NCI-H1092 (cell line): ENCODE data around the gene CENPVL2.
"Not testable (repeated sequence)": the region's sequence is repeated elsewhere in the genome, so short reads cannot be mapped to it uniquely, and the experiment has no call there.

ENCODE experiments used
- DNase-seq: peaks from one replicate; lab custom pipeline; 2025; lab: John Stamatoyannopoulos, UW

CENPVL2 gene

DNA sequence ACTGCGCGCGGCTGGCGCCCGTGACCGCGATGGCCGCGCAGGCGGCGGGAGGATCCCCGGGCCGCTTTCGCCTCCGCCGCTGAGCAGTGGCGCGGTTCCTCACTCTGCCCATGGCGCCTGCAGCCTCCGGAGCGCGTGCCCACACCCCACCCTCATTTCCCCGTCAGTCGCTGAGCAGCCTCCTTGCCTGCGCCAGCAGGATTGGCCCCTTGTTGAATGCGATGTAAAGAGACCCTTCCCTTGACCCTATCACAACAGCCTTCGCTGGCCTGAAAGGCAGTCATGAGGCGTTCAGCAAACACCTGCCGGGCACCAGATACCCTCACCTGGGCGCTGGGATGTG, at the start of gene CENPVL2:
CENPVL2 (minus strand) TSS at position 112 of the 343 bp plus-strand sequence; CDS start at position 112, 0 bp downstream.
- DNase-seq = not testable (repeated sequence)

DNA sequence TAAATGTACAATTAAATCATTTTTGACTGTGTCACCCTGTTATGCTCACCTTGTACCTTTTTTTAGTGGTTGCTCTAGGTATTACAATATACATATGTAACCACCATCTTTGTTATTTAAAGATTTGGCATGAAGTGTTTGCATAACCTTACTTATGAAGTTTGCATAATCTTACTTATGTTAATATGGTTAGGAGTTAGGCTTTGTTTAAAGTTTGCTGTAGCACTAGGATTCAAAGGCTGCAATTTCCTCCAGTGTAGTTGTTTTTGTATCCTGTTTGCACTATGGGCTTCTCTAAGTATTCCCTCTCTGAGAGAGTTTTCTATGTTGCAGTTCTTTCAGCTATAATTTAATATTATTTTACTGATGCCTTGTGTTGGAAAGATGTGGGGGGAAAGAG, 45.6 kb upstream of the CENPVL2 start:
- DNase-seq = no peak

DNA sequence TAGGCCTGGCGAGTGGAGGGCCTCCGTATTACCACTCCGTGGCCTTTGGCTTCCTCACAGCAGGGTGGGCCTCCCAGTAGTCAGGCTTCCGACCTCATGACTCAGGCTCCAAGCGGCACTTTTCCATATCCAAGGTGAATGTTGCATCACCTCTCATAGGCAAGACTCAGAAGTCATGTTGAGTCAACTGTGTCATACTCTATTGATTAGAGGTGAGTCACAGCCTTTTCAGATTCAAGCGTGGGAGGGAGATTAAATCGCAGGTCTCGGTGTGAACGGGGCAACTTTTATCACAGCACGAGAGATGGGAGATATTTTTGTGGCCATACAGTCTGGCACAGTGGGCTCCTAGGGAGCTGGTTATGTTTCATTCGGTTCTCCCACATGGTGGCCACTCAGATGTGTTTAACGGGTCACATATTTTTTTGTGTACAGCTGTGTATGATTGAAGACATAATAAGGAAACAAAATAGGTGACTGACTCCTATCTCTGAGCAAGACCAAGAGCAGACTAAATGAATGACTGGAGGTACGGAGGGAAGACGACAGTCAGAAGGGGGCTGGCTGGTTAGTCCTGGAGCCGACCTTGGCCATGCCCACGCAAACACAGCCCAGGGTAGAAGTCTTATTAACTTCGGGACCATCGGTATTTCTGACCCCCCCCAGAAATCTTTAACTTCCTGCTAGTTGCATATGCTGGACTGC, 30.5 kb upstream of the CENPVL2 start:
- not testable (repeated sequence) for DNase-seq

DNA sequence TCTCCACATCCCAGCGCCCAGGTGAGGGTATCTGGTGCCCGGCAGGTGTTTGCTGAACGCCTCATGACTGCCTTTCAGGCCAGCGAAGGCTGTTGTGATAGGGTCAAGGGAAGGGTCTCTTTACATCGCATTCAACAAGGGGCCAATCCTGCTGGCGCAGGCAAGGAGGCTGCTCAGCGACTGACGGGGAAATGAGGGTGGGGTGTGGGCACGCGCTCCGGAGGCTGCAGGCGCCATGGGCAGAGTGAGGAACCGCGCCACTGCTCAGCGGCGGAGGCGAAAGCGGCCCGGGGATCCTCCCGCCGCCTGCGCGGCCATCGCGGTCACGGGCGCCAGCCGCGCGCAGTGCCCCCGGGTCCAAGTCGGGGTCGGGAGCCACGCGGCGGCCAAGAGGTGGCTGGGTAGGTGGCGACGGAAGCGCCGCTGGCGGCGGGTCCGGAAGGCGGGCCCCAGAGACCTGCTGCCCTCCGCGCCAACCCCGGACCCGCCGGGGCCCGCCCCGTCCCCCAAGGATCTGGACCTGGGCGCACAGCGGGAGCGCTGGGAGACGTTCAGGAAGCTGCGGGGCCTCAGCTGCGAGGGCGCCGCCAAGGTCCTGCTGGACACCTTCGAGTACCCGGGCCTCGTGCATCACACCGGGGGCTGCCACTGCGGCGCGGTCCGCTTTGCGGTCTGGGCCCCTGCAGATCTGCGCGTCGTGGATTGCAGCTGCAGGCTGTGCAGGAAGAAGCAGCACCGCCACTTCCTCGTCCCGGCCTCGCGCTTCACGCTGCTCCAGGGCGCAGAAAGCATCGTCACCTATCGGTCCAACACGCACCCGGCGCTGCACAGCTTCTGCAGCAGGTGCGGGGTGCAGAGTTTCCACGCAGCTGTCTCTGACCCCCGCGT, 27.9 kb upstream of the CENPVL2 start, which contains the start of gene CENPVL1:
CENPVL1 (plus strand) TSS at position 236 of the 888 bp plus-strand sequence; CDS start at position 236, 0 bp downstream.
- not testable (repeated sequence) for DNase-seq

DNA sequence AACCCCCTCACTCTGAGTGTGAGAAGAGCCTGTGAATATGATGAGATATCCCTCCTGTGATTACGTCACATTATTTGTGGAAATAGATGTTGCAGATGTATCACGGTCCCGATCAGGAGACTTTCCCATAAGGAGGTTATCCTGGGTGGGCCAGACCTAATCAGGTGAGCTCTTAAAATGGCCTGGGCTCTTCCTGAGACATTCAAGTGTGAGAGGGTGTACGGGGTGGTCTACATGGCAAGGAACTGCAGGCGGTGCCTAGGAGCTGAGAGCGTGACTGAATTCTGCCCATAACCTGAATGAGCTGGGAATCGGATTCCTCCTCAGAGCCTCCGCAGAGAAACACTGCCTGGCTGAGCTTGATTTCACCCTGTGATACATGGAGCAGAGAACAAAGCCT, 14.8 kb upstream of the CENPVL2 start:
- no peak for DNase-seq

DNA sequence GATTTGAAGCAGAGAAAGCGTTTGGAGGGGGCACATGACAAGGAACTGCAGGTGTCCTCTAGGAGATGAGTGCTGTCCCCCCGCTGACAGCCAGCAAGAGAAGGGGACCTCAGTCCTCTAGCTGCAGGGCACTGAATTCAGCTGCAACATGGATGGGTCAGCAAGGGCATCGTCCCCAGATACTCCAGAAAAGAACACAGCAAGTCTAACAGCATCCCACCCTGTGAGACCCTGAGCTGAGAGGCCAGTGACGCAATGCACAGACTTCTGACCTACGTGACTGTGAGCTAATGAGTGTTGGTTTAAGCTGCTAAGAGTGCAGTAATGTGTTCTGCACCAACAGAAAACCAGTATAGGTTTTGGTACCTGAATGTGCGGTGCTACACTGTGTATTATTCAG, 11.6 kb upstream of the CENPVL2 start:
- DNase-seq = no peak

DNA sequence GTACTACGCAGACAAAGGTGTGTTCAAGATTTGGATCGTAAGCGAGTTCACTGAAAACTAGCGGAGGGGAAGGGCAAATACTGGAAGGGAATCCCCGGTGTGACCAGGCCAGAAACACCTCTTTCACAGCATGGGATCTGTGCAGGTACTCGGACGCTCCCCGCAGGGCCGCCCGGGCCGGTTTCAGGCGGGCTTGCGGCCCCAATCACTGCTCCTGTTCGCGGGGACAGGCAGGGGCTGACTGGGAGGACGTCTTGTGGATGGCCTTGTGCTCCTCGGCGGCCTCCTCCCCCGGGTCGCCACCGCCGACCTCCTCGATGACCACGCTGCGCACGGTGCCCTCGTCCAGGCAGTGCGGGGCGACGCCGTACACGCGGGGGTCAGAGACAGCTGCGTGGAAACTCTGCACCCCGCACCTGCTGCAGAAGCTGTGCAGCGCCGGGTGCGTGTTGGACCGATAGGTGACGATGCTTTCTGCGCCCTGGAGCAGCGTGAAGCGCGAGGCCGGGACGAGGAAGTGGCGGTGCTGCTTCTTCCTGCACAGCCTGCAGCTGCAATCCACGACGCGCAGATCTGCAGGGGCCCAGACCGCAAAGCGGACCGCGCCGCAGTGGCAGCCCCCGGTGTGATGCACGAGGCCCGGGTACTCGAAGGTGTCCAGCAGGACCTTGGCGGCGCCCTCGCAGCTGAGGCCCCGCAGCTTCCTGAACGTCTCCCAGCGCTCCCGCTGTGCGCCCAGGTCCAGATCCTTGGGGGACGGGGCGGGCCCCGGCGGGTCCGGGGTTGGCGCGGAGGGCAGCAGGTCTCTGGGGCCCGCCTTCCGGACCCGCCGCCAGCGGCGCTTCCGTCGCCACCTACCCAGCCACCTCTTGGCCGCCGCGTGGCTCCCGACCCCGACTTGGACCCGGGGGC, 567 bp downstream of the CENPVL2 start:
- DNase-seq = not testable (repeated sequence)

DNA sequence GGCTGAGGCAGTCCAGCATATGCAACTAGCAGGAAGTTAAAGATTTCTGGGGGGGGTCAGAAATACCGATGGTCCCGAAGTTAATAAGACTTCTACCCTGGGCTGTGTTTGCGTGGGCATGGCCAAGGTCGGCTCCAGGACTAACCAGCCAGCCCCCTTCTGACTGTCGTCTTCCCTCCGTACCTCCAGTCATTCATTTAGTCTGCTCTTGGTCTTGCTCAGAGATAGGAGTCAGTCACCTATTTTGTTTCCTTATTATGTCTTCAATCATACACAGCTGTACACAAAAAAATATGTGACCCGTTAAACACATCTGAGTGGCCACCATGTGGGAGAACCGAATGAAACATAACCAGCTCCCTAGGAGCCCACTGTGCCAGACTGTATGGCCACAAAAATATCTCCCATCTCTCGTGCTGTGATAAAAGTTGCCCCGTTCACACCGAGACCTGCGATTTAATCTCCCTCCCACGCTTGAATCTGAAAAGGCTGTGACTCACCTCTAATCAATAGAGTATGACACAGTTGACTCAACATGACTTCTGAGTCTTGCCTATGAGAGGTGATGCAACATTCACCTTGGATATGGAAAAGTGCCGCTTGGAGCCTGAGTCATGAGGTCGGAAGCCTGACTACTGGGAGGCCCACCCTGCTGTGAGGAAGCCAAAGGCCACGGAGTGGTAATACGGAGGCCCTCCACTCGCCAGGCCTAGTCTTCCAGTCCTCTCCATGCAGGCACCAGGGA, 2.8 kb downstream of the CENPVL2 start:
- DNase-seq = not testable (repeated sequence)

DNA sequence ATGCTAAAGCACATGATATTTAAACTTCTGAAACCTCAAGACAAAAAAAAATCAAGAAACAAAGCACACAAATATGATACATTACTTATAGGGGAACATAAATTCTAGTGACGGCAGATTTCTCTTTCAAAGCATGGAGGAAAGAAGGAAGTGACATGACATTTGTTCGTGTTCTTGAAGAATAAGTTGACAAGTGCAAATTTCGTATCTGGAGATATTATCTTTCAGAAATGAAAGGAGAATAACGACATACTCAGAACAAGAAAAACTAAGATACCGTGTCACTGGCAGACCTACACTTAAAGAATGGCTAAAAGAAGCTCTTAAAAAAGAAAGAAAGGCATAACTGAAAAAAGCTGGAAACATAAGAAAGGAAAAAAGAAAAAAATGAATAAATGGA, 16.6 kb downstream of the CENPVL2 start:
- no peak for DNase-seq

DNA sequence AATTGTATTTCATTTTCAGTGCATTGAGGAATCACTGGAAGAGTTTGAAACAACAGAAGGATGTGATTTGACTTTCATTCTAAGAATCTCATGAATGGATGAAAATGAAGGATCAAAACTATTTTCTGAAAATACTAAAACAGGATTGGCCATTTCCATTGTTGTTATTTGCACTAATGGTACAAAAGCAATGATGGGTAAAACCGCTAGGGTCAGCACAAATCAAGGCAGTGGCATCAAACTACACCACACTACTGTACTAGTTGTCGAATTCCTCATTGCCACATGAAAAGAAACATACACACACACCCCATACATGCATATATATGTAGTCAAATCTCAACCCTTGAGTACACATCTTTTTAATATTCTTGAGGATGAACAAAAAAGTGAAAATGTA, 39.3 kb downstream of the CENPVL2 start:
- DNase-seq = no peak

DNA sequence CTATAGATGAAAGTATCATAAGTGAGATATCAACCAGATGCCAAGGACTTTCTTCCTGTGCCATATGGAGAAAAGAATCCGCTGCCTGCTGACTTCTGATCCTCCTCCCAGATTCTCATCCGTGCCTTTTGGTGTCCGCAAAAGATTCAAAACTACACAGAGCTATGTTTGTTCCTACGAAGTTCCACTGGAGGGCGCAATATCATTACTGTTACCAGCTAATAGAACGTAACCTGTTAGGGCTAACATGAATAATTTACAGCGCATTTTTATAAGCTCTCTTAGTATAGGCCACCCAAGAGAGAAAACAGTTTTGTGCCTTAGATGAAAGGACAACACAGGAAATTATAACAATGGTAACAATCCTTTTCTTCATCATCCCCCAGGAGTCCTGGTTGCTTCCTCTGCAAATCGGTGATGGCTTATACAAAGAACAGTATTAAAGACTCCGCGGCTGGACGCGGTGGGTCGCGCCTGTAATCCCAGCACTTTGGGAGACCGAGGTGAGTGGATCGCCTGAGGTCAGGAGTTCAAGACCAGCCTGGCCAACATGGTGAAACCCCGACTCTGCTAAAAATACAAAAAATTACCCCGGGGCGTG, 41.1 kb downstream of the CENPVL2 start:
- DNase-seq = peak; percentile 46

DNA sequence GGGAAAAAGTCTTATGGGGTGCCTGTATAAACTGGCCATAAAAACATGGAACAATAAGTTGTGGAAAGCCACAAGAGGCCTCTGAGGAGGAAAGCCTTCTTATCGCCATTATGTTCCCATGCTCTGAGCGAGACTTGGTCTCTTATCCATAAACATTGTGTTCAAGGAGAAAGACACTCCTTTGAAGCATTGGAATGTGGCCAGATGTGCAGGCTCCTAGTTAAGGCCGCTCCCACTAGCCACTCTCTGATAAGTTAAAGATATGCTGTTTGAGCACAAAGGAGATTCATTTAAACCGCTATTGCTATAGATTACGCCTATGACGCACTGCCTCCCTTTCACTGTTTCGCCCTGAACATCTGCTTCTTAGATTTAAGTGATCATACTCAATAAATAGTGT, 46.1 kb downstream of the CENPVL2 start:
- not testable (repeated sequence) for DNase-seq
